Measurements from ENCODE around the gene MLC1. TPM values are rescaled to one million over a fixed set of nuclear protein-coding genes. Genes with fewer than 3 reads are reported as not detected.

The MLC1 gene
- total RNA-seq, 1 donor: under 0.01 TPM

DNA sequence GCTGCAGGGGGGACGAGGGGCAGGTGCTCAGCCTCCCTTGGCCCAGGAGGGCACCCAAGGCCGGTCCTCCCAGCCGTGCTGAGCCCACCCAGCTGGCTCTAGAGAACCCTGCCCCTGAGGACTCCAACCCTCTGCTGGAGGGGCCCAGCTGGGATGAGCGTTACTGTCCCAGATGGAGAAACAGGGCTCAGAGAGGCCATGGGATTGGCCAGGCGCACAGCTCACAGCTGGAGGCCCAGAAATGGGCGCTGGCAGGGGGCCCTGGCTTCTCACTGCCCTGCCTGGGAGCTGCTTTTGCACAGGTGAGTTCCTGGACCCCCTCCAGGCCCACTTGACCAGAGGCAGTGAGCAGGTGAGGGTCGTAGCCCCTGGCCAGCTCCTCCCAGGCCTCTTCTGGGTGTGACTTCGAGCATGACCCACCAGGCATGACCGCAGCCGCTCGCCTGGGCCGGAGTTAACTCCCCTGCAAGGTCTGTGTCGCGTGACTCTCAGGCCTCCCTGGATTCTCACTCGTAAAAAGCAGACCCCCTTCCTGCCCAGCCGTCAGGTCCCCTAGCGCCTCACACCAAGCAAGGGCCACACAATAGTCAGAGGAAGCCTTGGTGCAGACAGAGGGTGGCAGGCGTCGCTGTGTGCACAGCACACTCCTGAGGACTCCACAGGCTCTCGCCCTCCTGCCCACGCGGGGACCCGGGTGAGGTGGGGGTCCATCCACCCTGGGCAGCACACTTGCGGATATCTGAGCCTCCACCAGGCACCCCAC, 52.9 kb downstream of the MLC1 start:
- DNase-seq (ENCODE audit: low read depth): no peak
- no peak for TF ChIP-seq CTCF (IDR thresholded peaks at IDR 0.05; ENCODE audit: insufficient read depth, low read depth, low read length)

GRCh38 chr22:50031189-50032091, 53.8 kb downstream of the MLC1 start:
- TF ChIP-seq CTCF (IDR thresholded peaks at IDR 0.05; ENCODE audit: insufficient read depth, low read depth, low read length): no peak
- DNase-seq (ENCODE audit: low read depth): no peak

More for the DNA sequence above, 52.9 kb downstream of the MLC1 start:
- no peak overlapping the region for H3K4me3 ChIP-seq (ENCODE audit: low read depth, low read length)

DNA sequence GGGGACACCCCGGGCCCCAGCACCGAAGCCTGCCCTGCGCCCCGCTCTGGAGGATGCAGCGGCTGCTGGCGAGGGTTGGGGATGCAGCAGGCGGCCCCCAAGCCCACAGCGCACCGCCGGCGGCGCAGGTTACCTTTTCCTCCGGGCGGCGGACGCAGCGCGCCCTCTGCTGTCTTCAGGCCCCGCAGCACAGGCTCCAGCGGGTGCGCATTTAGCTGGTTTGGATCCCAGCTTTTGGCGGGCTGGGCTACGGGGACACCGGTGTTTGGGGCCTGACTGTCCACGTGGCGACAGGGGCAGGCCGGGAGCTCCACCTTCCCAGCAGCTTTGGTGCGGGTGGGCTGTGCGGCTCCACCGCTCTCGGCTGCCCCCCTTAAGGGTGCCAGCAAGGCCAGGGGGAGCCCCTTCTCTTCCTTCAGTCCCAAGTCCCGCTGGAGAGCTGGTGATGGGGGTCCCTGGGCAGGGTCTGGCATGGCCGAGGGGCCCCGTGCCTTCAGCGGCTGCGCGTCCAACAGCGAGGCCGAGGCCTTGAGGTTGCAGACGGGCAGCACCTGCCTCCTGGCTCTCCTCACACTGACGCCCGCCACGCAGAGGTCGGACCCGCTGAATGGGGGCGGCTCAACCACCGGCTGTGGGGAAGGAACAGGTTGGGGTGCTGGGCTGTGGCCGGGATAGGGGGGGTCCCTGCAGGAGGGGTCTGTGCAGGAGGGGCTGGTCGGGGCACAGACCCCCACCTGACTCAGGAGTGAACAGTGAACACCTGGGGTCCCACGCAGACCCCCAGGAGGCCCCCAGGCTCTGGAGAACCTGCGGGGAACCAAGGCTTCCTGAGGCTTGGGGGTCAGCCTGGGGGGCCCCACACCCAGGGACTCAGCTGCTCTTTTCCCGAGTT, 54.7 kb downstream of the MLC1 start:
- peak; percentile 74 for TF ChIP-seq CTCF (IDR thresholded peaks at IDR 0.05; ENCODE audit: insufficient read depth, low read depth, low read length)
- peak; percentile 62 for DNase-seq (ENCODE audit: low read depth)
- no peak overlapping the region for H3K4me3 ChIP-seq (ENCODE audit: low read depth, low read length)

More at GRCh38 chr22:50031189-50032091, 53.8 kb downstream of the MLC1 start:
- H3K4me3 ChIP-seq (ENCODE audit: low read depth, low read length): no peak overlapping the region

DNA sequence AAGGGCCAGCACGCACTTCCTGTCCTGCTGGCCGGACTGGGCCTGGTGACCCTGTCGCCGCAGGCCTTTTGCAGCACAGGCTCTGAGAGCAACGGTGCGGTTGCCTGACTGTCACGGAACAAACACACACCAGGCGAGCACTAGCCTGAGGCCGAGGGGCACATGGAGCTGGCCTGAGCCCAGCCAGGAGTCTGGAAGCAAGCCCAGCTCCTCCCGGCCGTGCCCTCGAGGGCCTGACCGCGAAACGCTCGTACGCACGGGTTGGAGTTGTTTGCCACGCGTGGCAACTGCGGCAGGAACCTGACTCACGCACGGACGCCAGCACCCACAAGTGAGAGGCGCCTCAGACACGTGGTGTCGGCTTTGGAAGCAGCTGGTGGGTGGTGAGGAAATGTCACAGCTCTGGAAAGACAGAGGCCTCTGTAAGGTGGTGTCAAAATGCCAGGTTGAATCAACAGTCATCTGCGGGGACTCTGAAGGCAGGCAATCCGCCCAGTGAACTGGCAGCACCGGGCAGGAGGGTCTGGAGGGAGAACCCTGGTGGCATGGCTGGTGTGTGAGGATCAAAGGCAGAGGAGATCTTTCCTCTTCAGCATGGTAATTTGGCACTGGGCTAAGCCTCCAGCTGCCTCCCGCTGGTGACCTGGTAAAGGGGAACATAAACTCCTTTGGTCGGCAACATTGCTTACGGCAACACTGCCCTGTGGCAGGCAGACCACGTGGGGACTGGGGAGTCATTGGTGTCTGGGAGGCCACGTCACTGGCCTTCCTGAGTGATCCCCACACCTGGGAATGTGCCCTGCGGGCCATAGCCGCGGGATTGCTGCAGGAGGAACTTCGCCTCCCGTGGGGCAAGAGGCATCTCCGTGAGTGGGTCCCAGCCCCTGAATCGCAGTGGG, 57.3 kb downstream of the MLC1 start:
- no peak for DNase-seq (ENCODE audit: low read depth)
- no peak for TF ChIP-seq CTCF (IDR thresholded peaks at IDR 0.05; ENCODE audit: insufficient read depth, low read depth, low read length)
- no peak overlapping the region for H3K4me3 ChIP-seq (ENCODE audit: low read depth, low read length)

- H3K4me3 ChIP-seq (ENCODE audit: low read depth, low read length): no peak overlapping the region
- DNase-seq (ENCODE audit: low read depth): no peak
- no peak for TF ChIP-seq CTCF (IDR thresholded peaks at IDR 0.05; ENCODE audit: insufficient read depth, low read depth, low read length)
Measured at GRCh38 chr22:50025993-50026392, 59.2 kb downstream of the MLC1 start.
